GM23338 (cell line): ENCODE measurements around the gene NTPCR. TPM values are rescaled to one million over a fixed set of nuclear protein-coding genes. Genes with fewer than 3 reads are reported as not detected.

Source experiments
- ATAC-seq: fragments of 200-7000 bp; cut with Tn5 transposase; 3 replicates; pipeline ENCODE4 v1.9.1; 2020
- DNase-seq: peaks from one replicate; pipeline ENCODE4 v3.0.0-alpha.2; 2015; ENCODE audit warnings: low spot score
- H2AFZ ChIP-seq: fragments of 200-600 bp; sonication (generic); 2 replicates; pipeline ENCODE4 v1.8.0; 2016; ENCODE audit warnings: antibody characterized with exemption, mild to moderate bottlenecking, moderate library complexity
- H3F3A ChIP-seq: fragments of 200-600 bp; sonication (generic); replicated peaks from 2 replicates; pipeline ENCODE4 v1.8.0; 2017; ENCODE audit warnings: antibody characterized with exemption, mixed run types, low read depth
- H3K27ac ChIP-seq: fragments of 200-600 bp; sonication (generic); 2 replicates; pipeline ENCODE4 v1.6.1; 2016; ENCODE audit warnings: low read depth
- H3K27me3 ChIP-seq: fragments of 200-600 bp; sonication (generic); 2 replicates; pipeline ENCODE4 v1.8.0; 2016; ENCODE audit warnings: mild to moderate bottlenecking, mixed run types, moderate library complexity; ENCODE audit not compliant: insufficient read depth
- H3K36me3 ChIP-seq: fragments of 200-600 bp; sonication (generic); 2 replicates; pipeline ENCODE4 v1.8.0; 2016; ENCODE audit warnings: mild to moderate bottlenecking; ENCODE audit not compliant: insufficient read depth
- H3K4me1 ChIP-seq: fragments of 200-600 bp; sonication (generic); 2 replicates; pipeline ENCODE4 v1.8.0; 2016; ENCODE audit warnings: mild to moderate bottlenecking, moderate library complexity; ENCODE audit not compliant: insufficient read depth
- H3K4me2 ChIP-seq: fragments of 200-600 bp; sonication (generic); 2 replicates; pipeline ENCODE4 v1.7.1; 2017; ENCODE audit warnings: mixed run types
- H3K4me3 ChIP-seq: fragments of 200-600 bp; sonication (generic); 2 replicates; pipeline ENCODE4 v1.6.1; 2016; ENCODE audit warnings: mixed run types
- H3K79me2 ChIP-seq: fragments of 200-600 bp; sonication (generic); replicated peaks from 2 replicates; pipeline ENCODE4 v1.8.0; 2017; ENCODE audit warnings: mild to moderate bottlenecking; ENCODE audit not compliant: insufficient read depth
- H3K9me2 ChIP-seq: fragments of 200-600 bp; sonication (generic); 2 replicates; pipeline ENCODE4 v1.8.0; 2017; ENCODE audit not compliant: insufficient read depth
- H4K20me1 ChIP-seq: fragments of 200-600 bp; sonication (generic); replicated peaks from 2 replicates; pipeline ENCODE4 v1.8.0; 2017; ENCODE audit warnings: mild to moderate bottlenecking; ENCODE audit not compliant: insufficient read depth
- H3K27ac Mint-ChIP-seq: 2 replicates; pipeline ENCODE4 v1.8.0; 2020; ENCODE audit warnings: inconsistent platforms, mild to moderate bottlenecking, moderate library complexity, mixed read lengths
- H3K27me3 Mint-ChIP-seq: 3 replicates; pipeline ENCODE4 v1.8.0; 2022; ENCODE audit warnings: low read depth, mild to moderate bottlenecking, moderate library complexity, mixed read lengths, inconsistent platforms; ENCODE audit not compliant: insufficient read depth, poor library complexity
- H3K36me3 Mint-ChIP-seq: 3 replicates; pipeline ENCODE4 v1.8.0; 2021; ENCODE audit warnings: low read depth, mild to moderate bottlenecking, inconsistent platforms, moderate library complexity, mixed read lengths
- H3K4me1 Mint-ChIP-seq: 3 replicates; pipeline ENCODE4 v1.8.0; 2020; ENCODE audit warnings: mild to moderate bottlenecking, inconsistent platforms, mixed read lengths
- H3K4me3 Mint-ChIP-seq: 3 replicates; pipeline ENCODE4 v1.8.0; 2021; ENCODE audit warnings: moderate library complexity, mild to moderate bottlenecking, inconsistent platforms, mixed read lengths
- H3K9me3 Mint-ChIP-seq: 3 replicates; pipeline ENCODE4 v1.8.0; 2020; ENCODE audit warnings: moderate library complexity, mild to moderate bottlenecking, inconsistent platforms, mixed read lengths
- ETS1 ChIP-seq: IDR thresholded peaks from 2 replicates; pipeline ENCODE4 v1.6.1; 2016; ENCODE audit warnings: antibody characterized with exemption
- EZH2 ChIP-seq: fragments of 200-600 bp; sonication (generic); IDR thresholded peaks from one replicate; pipeline ENCODE4 v1.8.0; 2017; ENCODE audit warnings: antibody characterized with exemption, mild to moderate bottlenecking, low read depth; ENCODE audit not compliant: unreplicated experiment
- EZH2phosphoT487 ChIP-seq: fragments of 200-600 bp; sonication (generic); IDR thresholded peaks from one replicate; pipeline ENCODE4 v1.8.1; 2018; ENCODE audit warnings: antibody characterized with exemption; ENCODE audit not compliant: unreplicated experiment
- JUNB ChIP-seq: IDR thresholded peaks from one replicate; pipeline ENCODE4 v1.6.1; 2016; ENCODE audit warnings: antibody characterized with exemption; ENCODE audit not compliant: unreplicated experiment
- POLR2AphosphoS5 ChIP-seq: IDR thresholded peaks from 2 replicates; pipeline ENCODE4 v1.6.1; 2016; ENCODE audit warnings: antibody characterized with exemption, low read depth
- STAT1 ChIP-seq: IDR thresholded peaks from one replicate; pipeline ENCODE4 v1.6.1; 2016; ENCODE audit warnings: antibody characterized with exemption; ENCODE audit not compliant: unreplicated experiment
- ZNF114 ChIP-seq: fragments of 250-450 bp; sonication (Bioruptor Pico); IDR thresholded peaks from 2 replicates; pipeline ENCODE4 v1.5.0; 2020; ENCODE audit warnings: mild to moderate bottlenecking, moderate library complexity
- ZNF331 ChIP-seq: fragments of 250-450 bp; sonication (Bioruptor Pico); IDR thresholded peaks from 2 replicates; pipeline ENCODE4 v1.5.0; 2020; ENCODE audit warnings: low read depth, mild to moderate bottlenecking, moderate library complexity
- ZNF462 ChIP-seq: fragments of 250-450 bp; sonication (Bioruptor Pico); IDR thresholded peaks from 2 replicates; pipeline ENCODE4 v1.5.0; 2020; ENCODE audit warnings: mild to moderate bottlenecking, moderate library complexity
- polyA plus RNA-seq: library from polyadenylated mRNA; unstranded; fragments of >200 nt; fragmentation: Nextera tagmentation; extraction: Ambion mirVana; gene quantifications from 2 replicates; pipeline ENCODE4 v1.2.1, GENCODE V29; 2016
- total RNA-seq: library from RNA; depleted of rRNA; stranded (reverse); fragments of >200 nt; shearing (Covaris generic); gene quantifications from 2 replicates; pipeline ENCODE4 v1.2.3, GENCODE V29; 2014
- TF ChIP-seq, protein P1 (sequence below), 2 experiments: fragments of 200-600 bp in 1 of 2; sonication (generic) in 1 of 2; conservative IDR thresholded peaks; 2 replicates each; pipeline versions ENCODE4 v1.5.1 to v1.6.1; 2016 to 2017; ENCODE audit warnings: antibody characterized with exemption in 2 of 2, low read depth in 2 of 2, mild to moderate bottlenecking in 2 of 2, moderate library complexity in 1 of 2

NTPCR gene
- total and polyA plus RNA-seq, 2 experiments from 2014 or later = 64.1 to 150 TPM

DNA sequence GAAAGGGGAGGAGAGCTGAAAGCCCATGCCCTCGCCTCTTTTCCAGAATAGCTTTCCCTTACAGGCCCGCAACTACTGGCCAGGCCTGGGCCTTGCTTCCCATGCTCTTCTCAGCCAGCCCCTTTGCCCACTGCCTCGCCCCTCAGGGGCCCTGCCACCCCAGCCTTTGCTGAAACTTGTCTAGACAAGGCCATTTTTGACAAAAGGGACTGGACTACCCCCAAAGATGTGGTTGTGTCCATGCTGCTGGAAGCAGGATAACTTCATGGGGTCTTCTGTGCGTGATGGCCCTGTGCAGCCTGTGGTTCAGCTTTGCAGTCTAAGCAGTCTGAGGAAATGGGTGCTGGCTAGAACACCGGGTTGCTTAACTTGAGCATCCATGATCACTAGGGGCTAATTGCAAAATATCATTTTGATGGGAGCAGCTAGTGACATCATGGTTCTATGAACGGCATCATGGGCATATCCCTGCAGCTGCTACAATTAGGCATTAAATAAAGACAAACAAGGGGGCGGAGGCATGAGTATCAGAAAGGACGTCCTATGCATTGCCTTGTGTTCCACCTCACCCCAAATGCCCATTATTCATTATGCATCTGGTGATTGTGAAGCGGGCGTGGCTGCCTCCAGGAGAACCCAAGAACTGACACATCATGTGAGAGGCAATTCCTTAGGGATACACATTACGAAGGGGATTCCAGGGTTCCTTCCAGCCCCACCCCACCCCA, 36.8 kb downstream of the NTPCR start:
- Mint-ChIP-seq H3K27ac (no peak overlapping the region), H3K27me3 (peaks cover 11% of the 10 kb centered on the region), H3K9me3 (no peaks in the 10 kb centered on the region; the same call in 2 of the 3 replicates), H3K4me3 (no peak overlapping the region), H3K4me1 (no peaks in the 10 kb centered on the region), H3K36me3 (peaks cover 37% of the 10 kb centered on the region)
- no peaks in the 10 kb centered on the region; the same call in 1 of the 2 replicates for H3K36me3 ChIP-seq
- no peak overlapping the region for H3K4me2 ChIP-seq
- H3K27me3 ChIP-seq = no peaks in the 10 kb centered on the region
- H3K9me2 ChIP-seq = no peaks in the 10 kb centered on the region
- H3K4me3 ChIP-seq = no peak overlapping the region
- TF ChIP-seq POLR2AphosphoS5 (no peak), EZH2 (no peak), JUNB (no peak)
- TF ChIP-seq, protein P1, sequence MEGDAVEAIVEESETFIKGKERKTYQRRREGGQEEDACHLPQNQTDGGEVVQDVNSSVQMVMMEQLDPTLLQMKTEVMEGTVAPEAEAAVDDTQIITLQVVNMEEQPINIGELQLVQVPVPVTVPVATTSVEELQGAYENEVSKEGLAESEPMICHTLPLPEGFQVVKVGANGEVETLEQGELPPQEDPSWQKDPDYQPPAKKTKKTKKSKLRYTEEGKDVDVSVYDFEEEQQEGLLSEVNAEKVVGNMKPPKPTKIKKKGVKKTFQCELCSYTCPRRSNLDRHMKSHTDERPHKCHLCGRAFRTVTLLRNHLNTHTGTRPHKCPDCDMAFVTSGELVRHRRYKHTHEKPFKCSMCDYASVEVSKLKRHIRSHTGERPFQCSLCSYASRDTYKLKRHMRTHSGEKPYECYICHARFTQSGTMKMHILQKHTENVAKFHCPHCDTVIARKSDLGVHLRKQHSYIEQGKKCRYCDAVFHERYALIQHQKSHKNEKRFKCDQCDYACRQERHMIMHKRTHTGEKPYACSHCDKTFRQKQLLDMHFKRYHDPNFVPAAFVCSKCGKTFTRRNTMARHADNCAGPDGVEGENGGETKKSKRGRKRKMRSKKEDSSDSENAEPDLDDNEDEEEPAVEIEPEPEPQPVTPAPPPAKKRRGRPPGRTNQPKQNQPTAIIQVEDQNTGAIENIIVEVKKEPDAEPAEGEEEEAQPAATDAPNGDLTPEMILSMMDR (conservative IDR thresholded peaks at IDR 0.05; ENCODE audit: low read depth in 2 of 2) = no peak
- no peak overlapping the region for H3K27ac ChIP-seq
- H3F3A ChIP-seq = no peaks in the 10 kb centered on the region
- no peak overlapping the region for H2AFZ ChIP-seq
- no peak for DNase-seq
- no peaks in the 10 kb centered on the region for H3K79me2 ChIP-seq
- H3K4me1 ChIP-seq = no peaks in the 10 kb centered on the region
- ATAC-seq = no peak
- 0 out of 2 replicates have a peak, but pooled peaks cover under 1% of the 10 kb centered on the region for H4K20me1 ChIP-seq

GRCh38 chr1:232987774-232988140, 37.3 kb downstream of the NTPCR start:
- Histone ChIP-seq H3K4me1 (no peaks in the 10 kb centered on the region), H3K4me2 (no peak overlapping the region), H3K27ac (no peak overlapping the region), H4K20me1 (no peaks in the 10 kb centered on the region), H3K4me3 (no peak overlapping the region), H3F3A (no peaks in the 10 kb centered on the region), H3K36me3 (peaks cover 3% of the 10 kb centered on the region), H3K9me2 (no peaks in the 10 kb centered on the region), H3K79me2 (no peaks in the 10 kb centered on the region), H2AFZ (no peak overlapping the region), H3K27me3 (no peaks in the 10 kb centered on the region)
- H3K27me3 Mint-ChIP-seq = peaks cover 15% of the 10 kb centered on the region
- ATAC-seq (no peak), DNase-seq (no peak)
- H3K36me3 Mint-ChIP-seq = peaks cover 43% of the 10 kb centered on the region
- no peak overlapping the region for H3K27ac Mint-ChIP-seq
- TF ChIP-seq ZNF331 (CRISPR knock-in tag) (no peak), ZNF462 (CRISPR knock-in tag) (no peak), STAT1 (no peak), ETS1 (no peak), EZH2phosphoT487 (no peak), JUNB (no peak), EZH2 (no peak), ZNF114 (no peak), POLR2AphosphoS5 (no peak)
- H3K4me3 Mint-ChIP-seq = no peak overlapping the region
- H3K4me1 Mint-ChIP-seq = no peaks in the 10 kb centered on the region
- H3K9me3 Mint-ChIP-seq = peaks cover 3% of the 10 kb centered on the region
